Dedifferentiated amniotic fluid mesenchymal stem cell (primary cell): ENCODE data around the gene CBX2.
A peak's percentile ranks its signal among the peaks of the same experiment; 100 is the strongest.

Source experiments
- DNase-seq: peaks from one replicate; pipeline ENCODE4 v3.0.0-alpha.2; 2016; ENCODE audit errors: extremely low spot score

CBX2 gene

GRCh38 chr17:79786930-79787643 lies 9.1 kb downstream of the CBX2 start:
- DNase-seq = no peak

- no peak for DNase-seq
These were observed 10.5 kb downstream of the CBX2 start for GRCh38 chr17:79788455-79788854.

- no peak for DNase-seq
These were observed 11.3 kb downstream of the CBX2 start for GRCh38 chr17:79788989-79789942.

- no peak for DNase-seq
These were observed 12.2 kb downstream of the CBX2 start for GRCh38 chr17:79789943-79790804.

- no peak for DNase-seq
These were observed 13.1 kb downstream of the CBX2 start for GRCh38 chr17:79790805-79791734.

- no peak for DNase-seq
These were observed 13.8 kb downstream of the CBX2 start for GRCh38 chr17:79791735-79792161.

GRCh38 chr17:79792341-79792871 lies 14.5 kb downstream of the CBX2 start:
- no peak for DNase-seq

GRCh38 chr17:79792984-79793923 lies 15.3 kb downstream of the CBX2 start:
- DNase-seq = peak; percentile 94

GRCh38 chr17:79793924-79794304 lies 16.0 kb downstream of the CBX2 start:
- DNase-seq = peak; percentile 21

GRCh38 chr17:79794659-79795511 lies 16.9 kb downstream of the CBX2 start:
- no peak for DNase-seq

GRCh38 chr17:79795795-79796443 lies 18.0 kb downstream of the CBX2 start:
- DNase-seq = no peak

GRCh38 chr17:79796444-79796762 lies 18.5 kb downstream of the CBX2 start:
- no peak for DNase-seq

- DNase-seq = peak; percentile 99
These were observed 19.0 kb downstream of the CBX2 start, which contains the start of gene CBX8 for GRCh38 chr17:79796763-79797491. TSS of gene CBX8 (minus strand) at chr17:79797077. CDS start at chr17:79796998, 79 bp downstream.

GRCh38 chr17:79797492-79798298 lies 19.7 kb downstream of the CBX2 start:
- DNase-seq = no peak

- peak; percentile 47 for DNase-seq
These were observed 20.6 kb downstream of the CBX2 start for GRCh38 chr17:79798299-79799173.
